GM12878 (cell line): ENCODE results near the gene OTULIN. TPM values are rescaled to one million over a fixed set of nuclear protein-coding genes. Genes with fewer than 3 reads are reported as not detected.
A peak's percentile ranks its signal among the peaks of the same experiment; 100 is the strongest.

Experiments used
- ATF3 ChIP-seq: IDR thresholded peaks from 2 replicates; pipeline ENCODE4 v1.6.1; 2011; ENCODE audit warnings: low read depth, mild to moderate bottlenecking, low read length, moderate library complexity, borderline replicate concordance; ENCODE audit errors: extremely low read depth
- BACH1 ChIP-seq: fragments of 450-650 bp; IDR thresholded peaks from 2 replicates; pipeline ENCODE4 v1.6.1; 2017; ENCODE audit warnings: mild to moderate bottlenecking, borderline replicate concordance
- BCL11A ChIP-seq: IDR thresholded peaks from 2 replicates; pipeline ENCODE4 v1.6.1; 2011; ENCODE audit warnings: low read depth, low read length
- BRCA1 ChIP-seq: IDR thresholded peaks from 2 replicates; pipeline ENCODE4 v1.6.1; 2011; ENCODE audit warnings: low read depth, low read length, improper control_type of control experiment
- CBX5 ChIP-seq: sonication (generic); IDR thresholded peaks from 2 replicates; pipeline ENCODE4 v1.6.1; 2016; ENCODE audit warnings: low read depth, moderate library complexity, mild to moderate bottlenecking, inconsistent platforms
- CHD2 ChIP-seq: IDR thresholded peaks from 2 replicates; pipeline ENCODE4 v1.6.1; 2011; ENCODE audit warnings: low read depth, low read length, improper control_type of control experiment, borderline replicate concordance
- EZH2 ChIP-seq: IDR thresholded peaks from 2 replicates; pipeline ENCODE4 v1.6.1; 2012; ENCODE audit warnings: low read depth, mild to moderate bottlenecking, control low read depth, inconsistent platforms, low read length, borderline replicate concordance; ENCODE audit not compliant: control insufficient read depth
- FOXM1 ChIP-seq: IDR thresholded peaks from 2 replicates; pipeline ENCODE4 v1.6.1; 2012; ENCODE audit warnings: low read depth, mild to moderate bottlenecking, inconsistent platforms, low read length, moderate library complexity
- HDAC6 ChIP-seq: fragments of 200-600 bp; sonication (generic); IDR thresholded peaks from one replicate; pipeline ENCODE4 v1.8.0; 2017; ENCODE audit warnings: antibody characterized with exemption; ENCODE audit not compliant: unreplicated experiment
- MTA2 ChIP-seq: fragments of 450-650 bp; IDR thresholded peaks from 2 replicates; pipeline ENCODE4 v1.6.1; 2016; ENCODE audit warnings: low read depth, mild to moderate bottlenecking, moderate library complexity
- MXI1 ChIP-seq: fragments of 150-350 bp; IDR thresholded peaks from 2 replicates; pipeline ENCODE4 v1.6.1; 2011; ENCODE audit warnings: low read depth, mild to moderate bottlenecking, inconsistent platforms, low read length, improper control_type of control experiment
- NFIC ChIP-seq: IDR thresholded peaks from 2 replicates; pipeline ENCODE4 v1.6.1; 2012; ENCODE audit warnings: low read depth, mild to moderate bottlenecking, inconsistent platforms, low read length, moderate library complexity
- NRF1 ChIP-seq: conservative IDR thresholded peaks from 2 replicates; pipeline ENCODE4 v1.6.1; 2011; ENCODE audit warnings: mild to moderate bottlenecking, low read depth, low read length, improper control_type of control experiment
- PAX8 ChIP-seq: fragments of 450-650 bp; IDR thresholded peaks from 2 replicates; pipeline ENCODE4 v1.6.1; 2017; ENCODE audit warnings: mild to moderate bottlenecking, moderate library complexity
- PKNOX1 ChIP-seq: fragments of 450-650 bp; IDR thresholded peaks from 2 replicates; pipeline ENCODE4 v1.6.1; 2016; ENCODE audit warnings: mild to moderate bottlenecking
- PML ChIP-seq: IDR thresholded peaks from 2 replicates; pipeline ENCODE4 v1.6.1; 2012; ENCODE audit warnings: low read length, inconsistent platforms
- POLR2A ChIP-seq: IDR thresholded peaks from 2 replicates; pipeline ENCODE4 v1.6.1; 2011; ENCODE audit warnings: low read depth, mild to moderate bottlenecking, low read length
- POU2F2 ChIP-seq: IDR thresholded peaks from 3 replicates; pipeline ENCODE4 v1.6.1; 2011; ENCODE audit warnings: low read depth, mild to moderate bottlenecking, low read length, borderline replicate concordance
- SIX5 ChIP-seq: IDR thresholded peaks from 2 replicates; pipeline ENCODE4 v1.6.1; 2011; ENCODE audit warnings: mild to moderate bottlenecking, low read depth, low read length, moderate library complexity; ENCODE audit not compliant: severe bottlenecking
- SMC3 ChIP-seq: IDR thresholded peaks from 2 replicates; pipeline ENCODE4 v1.6.1; 2011; ENCODE audit warnings: low read length, improper control_type of control experiment, borderline replicate concordance
- SREBF2 ChIP-seq: IDR thresholded peaks from 2 replicates; pipeline ENCODE4 v1.6.1; 2012; ENCODE audit warnings: mild to moderate bottlenecking, low read length
- TAF1 ChIP-seq: IDR thresholded peaks from 2 replicates; pipeline ENCODE4 v1.6.1; 2011; ENCODE audit warnings: mild to moderate bottlenecking, low read depth, low read length, borderline replicate concordance
- YY1 ChIP-seq: IDR thresholded peaks from 2 replicates; pipeline ENCODE4 v1.6.1; 2011; ENCODE audit warnings: low read depth, mild to moderate bottlenecking, low read length
- ZNF207 ChIP-seq: fragments of 450-650 bp; IDR thresholded peaks from 2 replicates; pipeline ENCODE4 v1.6.1; 2014; ENCODE audit warnings: antibody characterized with exemption, mild to moderate bottlenecking, borderline replicate concordance
- ZNF274 ChIP-seq: IDR thresholded peaks from one replicate; pipeline ENCODE4 v1.8.0; 2011; ENCODE audit not compliant: insufficient read length, insufficient read depth
- ZNF384 ChIP-seq: IDR thresholded peaks from 2 replicates; pipeline ENCODE4 v1.6.1; 2012; ENCODE audit warnings: low read depth, mild to moderate bottlenecking, low read length, improper control_type of control experiment, borderline replicate concordance
- ZNF622 ChIP-seq: fragments of 450-650 bp; IDR thresholded peaks from 2 replicates; pipeline ENCODE4 v1.6.1; 2017; ENCODE audit warnings: mild to moderate bottlenecking, inconsistent platforms
- polyA plus RNA-seq, 11 experiments: library from polyadenylated mRNA; depleted of rRNA in 4 of 11; unstranded in 6 of 11; stranded (reverse) in 5 of 11; fragments of >200 nt; fragmentation: Nextera tagmentation in 4 of 11; fragmentation: Illumina TruSeq in 1 of 11; extraction: Ambion mirVana in 4 of 11; extraction: Trizol in 1 of 11; gene quantifications; 1 replicate in 1 of 11; 2 replicates in 10 of 11; pipeline versions ENCODE4 v1.2.1 to v1.2.3, GENCODE V29; 2011 to 2016; ENCODE audit warnings: inconsistent platforms in 2 of 11, missing spikeins in 2 of 11, low read depth in 1 of 11
- total RNA-seq, 4 experiments: library from RNA; depleted of rRNA in 3 of 4; stranded (reverse); fragments of >200 nt in 3 of 4; fragmentation: Illumina TruSeq in 1 of 4; extraction: Trizol in 1 of 4; gene quantifications; 2 replicates each; pipeline versions ENCODE4 v1.2.1 to v1.2.3, GENCODE V29; 2013 to 2021
- TF ChIP-seq, protein P1 (sequence below): IDR thresholded peaks from 2 replicates; pipeline ENCODE4 v1.6.1; 2011; ENCODE audit warnings: mild to moderate bottlenecking, low read depth, low read length, moderate library complexity; ENCODE audit not compliant: insufficient replicate concordance
- TF ChIP-seq, protein P2 (sequence below): fragments of 450-650 bp; IDR thresholded peaks from 2 replicates; pipeline ENCODE4 v1.6.1; 2016; ENCODE audit warnings: mild to moderate bottlenecking

OTULIN gene
- total and polyA plus RNA-seq, 10 of the 15 experiments (the other 5 are each of a cell fraction or from before 2014, with no cell fraction given): 6.6 to 70.5 (median 28.7) TPM

GRCh38 chr5:14664270-14665100 lies at the start of gene OTULIN (continued):
- TF ChIP-seq NRF1 (peak; percentile 76), ZNF384 (no peak), CHD2 (no peak), ATF3 (no peak), CBX5 (peak; percentile 95; the same call in 1 of the 2 replicates), EZH2 (no peak), ZNF622 (no peak), SREBF2 (no peak), PAX8 (no peak), TAF1 (peak; percentile 69; the same call in 1 of the 2 replicates), YY1 (peak; percentile 55; the same call in 1 of the 2 replicates), SIX5 (no peak), FOXM1 (no peak), PML (peak; percentile 93), ZNF207 (no peak), HDAC6 (no peak), SMC3 (no peak), ZNF274 (no peak), BACH1 (peak; percentile 56; the same call in 1 of the 2 replicates), BCL11A (no peak), MTA2 (peak; percentile 33; the same call in 1 of the 2 replicates), NFIC (no peak), MXI1 (peak; percentile 69), POU2F2 (peak; percentile 47; the same call in 2 of the 3 replicates), PKNOX1 (peak; percentile 78), BRCA1 (no peak), POLR2A (peak; percentile 95)
- TF ChIP-seq, protein P1, sequence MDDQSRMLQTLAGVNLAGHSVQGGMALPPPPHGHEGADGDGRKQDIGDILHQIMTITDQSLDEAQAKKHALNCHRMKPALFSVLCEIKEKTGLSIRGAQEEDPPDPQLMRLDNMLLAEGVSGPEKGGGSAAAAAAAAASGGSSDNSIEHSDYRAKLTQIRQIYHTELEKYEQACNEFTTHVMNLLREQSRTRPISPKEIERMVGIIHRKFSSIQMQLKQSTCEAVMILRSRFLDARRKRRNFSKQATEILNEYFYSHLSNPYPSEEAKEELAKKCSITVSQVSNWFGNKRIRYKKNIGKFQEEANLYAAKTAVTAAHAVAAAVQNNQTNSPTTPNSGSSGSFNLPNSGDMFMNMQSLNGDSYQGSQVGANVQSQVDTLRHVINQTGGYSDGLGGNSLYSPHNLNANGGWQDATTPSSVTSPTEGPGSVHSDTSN: peak; percentile 19
- TF ChIP-seq, protein P2, sequence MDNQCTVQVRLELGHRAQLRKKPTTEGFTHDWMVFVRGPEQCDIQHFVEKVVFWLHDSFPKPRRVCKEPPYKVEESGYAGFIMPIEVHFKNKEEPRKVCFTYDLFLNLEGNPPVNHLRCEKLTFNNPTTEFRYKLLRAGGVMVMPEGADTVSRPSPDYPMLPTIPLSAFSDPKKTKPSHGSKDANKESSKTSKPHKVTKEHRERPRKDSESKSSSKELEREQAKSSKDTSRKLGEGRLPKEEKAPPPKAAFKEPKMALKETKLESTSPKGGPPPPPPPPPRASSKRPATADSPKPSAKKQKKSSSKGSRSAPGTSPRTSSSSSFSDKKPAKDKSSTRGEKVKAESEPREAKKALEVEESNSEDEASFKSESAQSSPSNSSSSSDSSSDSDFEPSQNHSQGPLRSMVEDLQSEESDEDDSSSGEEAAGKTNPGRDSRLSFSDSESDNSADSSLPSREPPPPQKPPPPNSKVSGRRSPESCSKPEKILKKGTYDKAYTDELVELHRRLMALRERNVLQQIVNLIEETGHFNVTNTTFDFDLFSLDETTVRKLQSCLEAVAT: peak; percentile 73; the same call in 1 of the 2 replicates
